Astrocyte of the cerebellum (primary cell): ENCODE results near the gene MTTP.

Source experiments
- DNase-seq: peaks from one replicate; pipeline ENCODE4 v3.0.0-alpha.2; 2011; ENCODE audit warnings: low read depth
- H3K4me3 ChIP-seq: 2 replicates; pipeline ENCODE4 v1.5.1; 2011; ENCODE audit warnings: mild to moderate bottlenecking, low read depth, low read length, moderate library complexity
- CTCF ChIP-seq: IDR thresholded peaks from 2 replicates; pipeline ENCODE4 v1.5.1; 2012; ENCODE audit warnings: low read length, low read depth, moderate library complexity, mild to moderate bottlenecking; ENCODE audit errors: missing control alignments
- in situ Hi-C: cut with HindIII; loops from 2 replicates; pipeline ENCODE4 v1.10.0; 2017; ENCODE audit warnings: low sequenced_read_pairs

Gene MTTP

GRCh38 chr4:99642725-99643489 lies 68.3 kb downstream of the MTTP start:
- no peak for DNase-seq
- in situ Hi-C loops: no loop called here
- H3K4me3 ChIP-seq: no peak overlapping the region
- no peak for TF ChIP-seq CTCF

- DNase-seq: no peak
- in situ Hi-C loops: no loop called here
These were observed 69.8 kb downstream of the MTTP start for GRCh38 chr4:99644453-99644852.

GRCh38 chr4:99645036-99645435 lies 70.4 kb downstream of the MTTP start:
- in situ Hi-C loops: no loop called here
- TF ChIP-seq CTCF: no peak
- no peak for DNase-seq
- no peak overlapping the region for H3K4me3 ChIP-seq

More at GRCh38 chr4:99644453-99644852, 69.8 kb downstream of the MTTP start:
- no peak for TF ChIP-seq CTCF
- no peak overlapping the region for H3K4me3 ChIP-seq

GRCh38 chr4:99645638-99646037 lies 71.0 kb downstream of the MTTP start:
- no peak for DNase-seq
- TF ChIP-seq CTCF: no peak
- H3K4me3 ChIP-seq: no peak overlapping the region
- in situ Hi-C loops: no loop called here

- no peak for DNase-seq
- in situ Hi-C loops: no loop called here
- TF ChIP-seq CTCF: no peak
- H3K4me3 ChIP-seq: no peak overlapping the region
These were observed 72.4 kb downstream of the MTTP start for GRCh38 chr4:99647071-99647470.

GRCh38 chr4:99648321-99648720 lies 73.7 kb downstream of the MTTP start:
- no peak for DNase-seq
- no peak for TF ChIP-seq CTCF
- H3K4me3 ChIP-seq: no peak overlapping the region
- in situ Hi-C loops: no loop called here
